ENCODE data around the gene RPS6KA6. TPM values are rescaled to one million over a fixed set of nuclear protein-coding genes. Genes with fewer than 3 reads are reported as not detected.

The RPS6KA6 gene
- polyA plus RNA-seq, 1 donor (not counting 4 experiments of a cell fraction or from before 2014, with no cell fraction given), result 2.7 TPM

DNA sequence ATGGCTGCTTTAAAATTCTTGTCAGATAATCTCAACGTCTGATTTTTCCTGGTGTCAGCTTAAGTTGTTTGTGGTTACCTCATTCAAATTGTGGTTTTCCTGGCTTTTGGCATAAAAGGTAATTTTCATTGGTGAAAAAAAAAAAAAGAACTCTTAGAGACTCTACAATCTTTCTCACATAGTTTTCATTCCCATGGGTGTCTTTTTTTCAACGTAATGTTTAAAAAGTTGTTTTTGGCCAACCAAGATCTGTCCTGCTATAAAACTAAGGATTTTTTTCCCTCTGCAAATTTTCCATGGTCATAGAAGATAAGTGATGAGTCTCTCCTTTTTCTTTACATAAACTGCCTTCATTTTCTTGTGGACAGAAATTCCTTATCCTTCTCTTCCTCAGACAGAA is 28.9 kb upstream of the RPS6KA6 start:
- Histone ChIP-seq H4K20me1 (ENCODE audit: control insufficient read depth, extremely low read depth, insufficient read depth, low read length) (no peaks in the 10 kb centered on the region), H3K9me1 (ENCODE audit: control insufficient read depth, extremely low read depth, insufficient read depth, low read length) (no peaks in the 10 kb centered on the region), H3K36me3 (ENCODE audit: control insufficient read depth in 2 of 2, extremely low read depth in 1 of 2, insufficient read depth in 2 of 2, low read length in 2 of 2) (no peaks in the 10 kb centered on the region), H2AFZ (ENCODE audit: control insufficient read depth, low read length) (no peak overlapping the region), H3K9ac (ENCODE audit: control insufficient read depth, extremely low read depth, insufficient read depth, low read length) (no peak overlapping the region), H3K79me2 (ENCODE audit: control insufficient read depth, insufficient read depth, low read length) (no peaks in the 10 kb centered on the region), H3K9me3 (ENCODE audit: control insufficient read depth, low read depth, low read length) (no peaks in the 10 kb centered on the region), H3K27ac (ENCODE audit: control insufficient read depth, insufficient read depth, low read length) (no peak overlapping the region), H3K4me3 (ENCODE audit: control insufficient read depth in 2 of 3, extremely low read depth in 1 of 3, insufficient read depth in 2 of 3, low read depth in 1 of 3, low read length in 3 of 3) (no peak overlapping the region), H3K4me2 (ENCODE audit: control insufficient read depth, extremely low read depth, insufficient read depth, low read depth, low read length) (no peak overlapping the region), H3K27me3 (ENCODE audit: control insufficient read depth, extremely low read depth, insufficient read depth, low read length) (no peaks in the 10 kb centered on the region), H3K4me1 (ENCODE audit: control insufficient read depth, extremely low read depth, insufficient read depth, low read length) (no peaks in the 10 kb centered on the region)
- dilution Hi-C loops (cut with MboI; ENCODE audit: extremely low pct_ligation_motif_present, low sequenced_read_pairs), result no loop called here
- TF ChIP-seq EZH2 (IDR thresholded peaks at IDR 0.05; ENCODE audit: low read length), result no peak
- TF ChIP-seq, protein P1, sequence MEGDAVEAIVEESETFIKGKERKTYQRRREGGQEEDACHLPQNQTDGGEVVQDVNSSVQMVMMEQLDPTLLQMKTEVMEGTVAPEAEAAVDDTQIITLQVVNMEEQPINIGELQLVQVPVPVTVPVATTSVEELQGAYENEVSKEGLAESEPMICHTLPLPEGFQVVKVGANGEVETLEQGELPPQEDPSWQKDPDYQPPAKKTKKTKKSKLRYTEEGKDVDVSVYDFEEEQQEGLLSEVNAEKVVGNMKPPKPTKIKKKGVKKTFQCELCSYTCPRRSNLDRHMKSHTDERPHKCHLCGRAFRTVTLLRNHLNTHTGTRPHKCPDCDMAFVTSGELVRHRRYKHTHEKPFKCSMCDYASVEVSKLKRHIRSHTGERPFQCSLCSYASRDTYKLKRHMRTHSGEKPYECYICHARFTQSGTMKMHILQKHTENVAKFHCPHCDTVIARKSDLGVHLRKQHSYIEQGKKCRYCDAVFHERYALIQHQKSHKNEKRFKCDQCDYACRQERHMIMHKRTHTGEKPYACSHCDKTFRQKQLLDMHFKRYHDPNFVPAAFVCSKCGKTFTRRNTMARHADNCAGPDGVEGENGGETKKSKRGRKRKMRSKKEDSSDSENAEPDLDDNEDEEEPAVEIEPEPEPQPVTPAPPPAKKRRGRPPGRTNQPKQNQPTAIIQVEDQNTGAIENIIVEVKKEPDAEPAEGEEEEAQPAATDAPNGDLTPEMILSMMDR (optimal IDR thresholded peaks at IDR 0.05 in 1 of 3, IDR thresholded peaks at IDR 0.05 in 1 of 3, conservative IDR thresholded peaks at IDR 0.05 in 1 of 3; ENCODE audit: extremely low read depth in 1 of 3, insufficient read depth in 2 of 3, low read length in 3 of 3), result no peak
- no peak for DNase-seq (ENCODE audit: low read depth, low spot score)
- FAIRE-seq, result no peak

DNA sequence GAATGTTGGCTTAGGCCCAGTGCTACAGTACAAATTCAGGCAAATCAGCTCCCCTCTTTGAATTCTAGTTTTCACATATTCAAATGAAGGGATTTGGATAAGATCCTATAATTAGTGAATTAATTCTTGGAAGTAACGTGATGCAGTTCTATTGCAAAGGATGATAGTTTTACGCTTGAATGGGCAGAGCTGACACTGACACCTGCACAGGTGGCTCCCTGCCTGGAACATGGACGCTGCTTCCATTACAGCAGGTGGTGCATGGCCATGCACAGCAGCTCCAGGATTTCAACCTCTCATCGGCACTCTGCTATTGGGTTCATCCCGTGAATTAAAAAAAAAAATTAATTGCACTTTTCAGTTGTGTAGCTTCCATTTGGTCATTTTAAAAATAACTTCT is 28.4 kb upstream of the RPS6KA6 start:
- Histone ChIP-seq H3K27me3 (ENCODE audit: control insufficient read depth, extremely low read depth, insufficient read depth, low read length) (no peaks in the 10 kb centered on the region), H2AFZ (ENCODE audit: control insufficient read depth, low read length) (no peak overlapping the region), H3K27ac (ENCODE audit: control insufficient read depth, insufficient read depth, low read length) (no peak overlapping the region), H3K36me3 (ENCODE audit: control insufficient read depth in 2 of 2, extremely low read depth in 1 of 2, insufficient read depth in 2 of 2, low read length in 2 of 2) (no peaks in the 10 kb centered on the region), H3K4me3 (ENCODE audit: control insufficient read depth in 2 of 3, extremely low read depth in 1 of 3, insufficient read depth in 2 of 3, low read depth in 1 of 3, low read length in 3 of 3) (no peak overlapping the region), H3K4me1 (ENCODE audit: control insufficient read depth, extremely low read depth, insufficient read depth, low read length) (no peaks in the 10 kb centered on the region), H3K9me1 (ENCODE audit: control insufficient read depth, extremely low read depth, insufficient read depth, low read length) (no peaks in the 10 kb centered on the region), H4K20me1 (ENCODE audit: control insufficient read depth, extremely low read depth, insufficient read depth, low read length) (no peaks in the 10 kb centered on the region), H3K4me2 (ENCODE audit: control insufficient read depth, extremely low read depth, insufficient read depth, low read depth, low read length) (no peak overlapping the region), H3K9me3 (ENCODE audit: control insufficient read depth, low read depth, low read length) (no peaks in the 10 kb centered on the region), H3K9ac (ENCODE audit: control insufficient read depth, extremely low read depth, insufficient read depth, low read length) (no peak overlapping the region), H3K79me2 (ENCODE audit: control insufficient read depth, insufficient read depth, low read length) (no peaks in the 10 kb centered on the region)
- TF ChIP-seq, protein P1 (optimal IDR thresholded peaks at IDR 0.05 in 1 of 3, IDR thresholded peaks at IDR 0.05 in 1 of 3, conservative IDR thresholded peaks at IDR 0.05 in 1 of 3; ENCODE audit: extremely low read depth in 1 of 3, insufficient read depth in 2 of 3, low read length in 3 of 3), result no peak
- no peak for TF ChIP-seq EZH2 (IDR thresholded peaks at IDR 0.05; ENCODE audit: low read length)
- FAIRE-seq, result no peak
- dilution Hi-C loops (cut with MboI; ENCODE audit: extremely low pct_ligation_motif_present, low sequenced_read_pairs), result no loop called here
- no peak for DNase-seq (ENCODE audit: low read depth, low spot score)

Data from keratinocyte (primary cell).